ENCODE data around the gene DPP3. TPM values are rescaled to one million over a fixed set of nuclear protein-coding genes. Genes with fewer than 3 reads are reported as not detected.

The DPP3 gene
- total RNA-seq, 1 experiment from 2014 or later, result 86.7 TPM

- DNase-seq (ENCODE audit: low spot score) (no peak), ATAC-seq (no peak)
- H3K4me3 Mint-ChIP-seq, result no peak overlapping the region
- peaks cover 6% of the 10 kb centered on the region for H3K27me3 Mint-ChIP-seq (ENCODE audit: low read depth)
- H3K4me1 Mint-ChIP-seq, result no peaks in the 10 kb centered on the region
- peaks cover 22% of the 10 kb centered on the region for H3K36me3 Mint-ChIP-seq
- TF ChIP-seq ZNF396 (CRISPR knock-in tag; IDR thresholded peaks at IDR 0.05; ENCODE audit: borderline replicate concordance) (no peak), NR3C1 (CRISPR knock-in tag; conservative IDR thresholded peaks at IDR 0.05; ENCODE audit: low read depth) (no peak), AR (CRISPR knock-in tag; IDR thresholded peaks at IDR 0.05) (no peak)
- H3K9me3 Mint-ChIP-seq, result no peaks in the 10 kb centered on the region
- CTCF ChIA-PET, result interaction anchor here (1.2 kb wide), 1 partner anchor 66 kb away, joined by 3 read pairs; no protein-coding TSS in a partner anchor
- POLR2A ChIA-PET, result no interaction called here
- no peak overlapping the region for H3K27ac Mint-ChIP-seq
Measured at GRCh38 chr11:66557733-66558326, 77.6 kb downstream of the DPP3 start.

Other genes with a start within 250 kb of the DPP3 start
- 52.3 to 54.9 TPM (median 54.1 TPM) in 3 replicates for gene KLC2, start 222.7 kb upstream of the DPP3 start, total RNA-seq (2021)
- gene RAB1B, start 211.8 kb upstream of the DPP3 start, total RNA-seq (2021), result 125 to 134 TPM (median 130 TPM) in 3 replicates
- gene CNIH2, start 202.3 kb upstream of the DPP3 start, total RNA-seq (2021), result 12.2 to 12.9 TPM (median 12.2 TPM) in 3 replicates
- gene YIF1A, start 191.3 kb upstream of the DPP3 start, total RNA-seq (2021), result 86.0 to 86.9 TPM (median 86.4 TPM) in 3 replicates
- 2.2 to 2.3 TPM (median 2.3 TPM) in 3 replicates for gene TMEM151A, start 188.5 kb upstream of the DPP3 start, total RNA-seq (2021)
- 2.6 to 2.8 TPM (median 2.7 TPM) in 3 replicates for gene CD248, start 163.4 kb upstream of the DPP3 start, total RNA-seq (2021)
- 4.7 to 5.5 TPM (median 5.0 TPM) in 3 replicates for gene RIN1, start 144.0 kb upstream of the DPP3 start, total RNA-seq (2021)
- 37.0 to 44.5 TPM (median 40.8 TPM) in 3 replicates for gene BRMS1, start 135.3 kb upstream of the DPP3 start, total RNA-seq (2021)
- 34.1 to 37.0 TPM (median 36.3 TPM) in 3 replicates for gene B4GAT1, start 132.8 kb upstream of the DPP3 start, total RNA-seq (2021)
- gene SLC29A2, start 108.7 kb upstream of the DPP3 start, total RNA-seq (2021), result 30.2 to 36.6 TPM (median 35.3 TPM) in 3 replicates
- gene NPAS4, start 59.4 kb upstream of the DPP3 start, total RNA-seq (2021), result 0.27 to 0.79 TPM (median 0.44 TPM) in 3 replicates
- gene MRPL11, start 41.6 kb upstream of the DPP3 start, total RNA-seq (2021), result 131 to 137 TPM (median 135 TPM) in 3 replicates
- 6.7 to 7.8 TPM (median 6.8 TPM) in 3 replicates for gene PELI3, start 13.5 kb upstream of the DPP3 start, total RNA-seq (2021)
- 22.9 to 26.8 TPM (median 24.1 TPM) in 3 replicates for gene BBS1, start 30.2 kb downstream of the DPP3 start, total RNA-seq (2021)
- gene ZDHHC24, start 65.6 kb downstream of the DPP3 start, total RNA-seq (2021), result 11.1 to 14.8 TPM (median 13.7 TPM) in 3 replicates
- gene ACTN3, start 66.5 kb downstream of the DPP3 start, total RNA-seq (2021), result 18.5 to 20.4 TPM (median 19.2 TPM) in 3 replicates
- gene CTSF, start 88.2 kb downstream of the DPP3 start, total RNA-seq (2021), result 4.4 to 4.9 TPM (median 4.7 TPM) in 3 replicates
- 0.71 to 0.85 TPM (median 0.80 TPM) in 3 replicates for gene CCDC87, start 112.6 kb downstream of the DPP3 start, total RNA-seq (2021)
- gene CCS, start 112.8 kb downstream of the DPP3 start, total RNA-seq (2021), result 35.9 to 47.3 TPM (median 41.7 TPM) in 3 replicates
- gene RBM14, start 136.2 kb downstream of the DPP3 start, total RNA-seq (2021), result 92.0 to 146 TPM (median 137 TPM) in 3 replicates
- gene RBM4, start 158.3 kb downstream of the DPP3 start, total RNA-seq (2021), result 144 to 163 TPM (median 154 TPM) in 3 replicates
- 14.1 to 21.3 TPM (median 20.3 TPM) in 3 replicates for gene RBM4B, start 197.5 kb downstream of the DPP3 start, total RNA-seq (2021)
- gene SPTBN2, start 248.8 kb downstream of the DPP3 start, total RNA-seq (2021), result 34.9 to 40.7 TPM (median 38.9 TPM) in 3 replicates

Data from WTC11 (cell line).